Lung (tissue), 12 donors: ENCODE results near the gene PPTC7. TPM values are rescaled to one million over a fixed set of nuclear protein-coding genes. Genes with fewer than 3 reads are reported as not detected.
A peak's percentile ranks its signal among the peaks of the same experiment; 100 is the strongest.
"Not testable (repeated sequence)": the region's sequence is repeated elsewhere in the genome, so short reads cannot be mapped to it uniquely, and the experiment has no call there.

Source experiments
- ATAC-seq: fragments of 200-7000 bp; cut with Tn5 transposase; one replicate; pipeline ENCODE4 v1.9.1; 2020; ENCODE audit warnings: moderate number of reproducible peaks; ENCODE audit not compliant: insufficient read depth, low FRiP score
- DNase-seq, 3 donors: peaks; one replicate each; pipeline ENCODE4 v3.0.0-alpha.2; 2013 to 2017
- H3K27ac ChIP-seq, 2 donors: one replicate each; pipeline ENCODE4 v1.5.1; 2013; ENCODE audit warnings: mild to moderate bottlenecking in 2 of 2, moderate library complexity in 2 of 2, control low read depth in 1 of 2, inconsistent platforms in 1 of 2, low read depth in 1 of 2, low read length in 1 of 2
- H3K27me3 ChIP-seq, 3 donors: one replicate each; pipeline ENCODE4 v1.5.1; 2013; ENCODE audit warnings: low read length in 2 of 3; ENCODE audit not compliant: control insufficient read depth in 3 of 3, insufficient read depth in 3 of 3
- H3K36me3 ChIP-seq, 4 donors: one replicate each; pipeline ENCODE4 v1.5.1; 2013; ENCODE audit warnings: low read length in 4 of 4, mild to moderate bottlenecking in 1 of 4, moderate library complexity in 1 of 4; ENCODE audit not compliant: control insufficient read depth in 4 of 4, insufficient read depth in 4 of 4
- H3K4me1 ChIP-seq, 5 donors: one replicate each; pipeline ENCODE4 v1.5.1; 2013; ENCODE audit warnings: low read length in 5 of 5, mild to moderate bottlenecking in 2 of 5, moderate library complexity in 1 of 5; ENCODE audit not compliant: control insufficient read depth in 5 of 5, insufficient read depth in 5 of 5
- H3K4me3 ChIP-seq: one replicate; pipeline ENCODE4 v1.5.1; 2013; ENCODE audit warnings: mild to moderate bottlenecking, control low read depth, moderate library complexity
- H3K9ac ChIP-seq, 2 donors: one replicate each; pipeline ENCODE4 v1.5.1; 2013; ENCODE audit warnings: low read length in 2 of 2, control low read depth in 1 of 2; ENCODE audit not compliant: insufficient read depth in 1 of 2
- H3K9me3 ChIP-seq, 4 donors: one replicate each; pipeline ENCODE4 v1.5.1; 2013; ENCODE audit warnings: low read length in 3 of 4, mild to moderate bottlenecking in 1 of 4, moderate library complexity in 1 of 4; ENCODE audit not compliant: control insufficient read depth in 4 of 4, insufficient read depth in 3 of 4
- WGBS, 2 donors: extraction: QIAGEN DNeasy Blood & Tissue Kit; methylation state at CpG; one replicate each; pipeline ENCODE4 v1.1.7; 2013; 5-methylcytosine and 5-hydroxymethylcytosine counted together
- polyA plus RNA-seq, 2 donors: library from polyadenylated mRNA; stranded (reverse); fragments of 200-250 nt; gene quantifications; one replicate each; pipeline ENCODE4 v1.2.1, GENCODE V29; 2013
- total RNA-seq, 2 donors: library from RNA; depleted of rRNA in 1 of 2; stranded (reverse); fragments of >200 nt in 1 of 2; gene quantifications; one replicate each; pipeline ENCODE4 v1.2.1, GENCODE V29; 2014 to 2021
- TF ChIP-seq, protein P1 (sequence below): IDR thresholded peaks from 2 replicates; pipeline ENCODE4 v1.5.1; 2012; ENCODE audit warnings: mild to moderate bottlenecking; ENCODE audit errors: control extremely low read depth, extremely low read depth
- donor health status: control.
- donor health status: control.
- donor health status: Bipolar disorder and iron deficiency.
- donor health status: healthy.
- donor health status: DM: yes; HTN: yes; CAD: no.

PPTC7 gene
- total and polyA plus RNA-seq, 4 donors, result 7.1 to 23.4 (median 19.3) TPM

DNA sequence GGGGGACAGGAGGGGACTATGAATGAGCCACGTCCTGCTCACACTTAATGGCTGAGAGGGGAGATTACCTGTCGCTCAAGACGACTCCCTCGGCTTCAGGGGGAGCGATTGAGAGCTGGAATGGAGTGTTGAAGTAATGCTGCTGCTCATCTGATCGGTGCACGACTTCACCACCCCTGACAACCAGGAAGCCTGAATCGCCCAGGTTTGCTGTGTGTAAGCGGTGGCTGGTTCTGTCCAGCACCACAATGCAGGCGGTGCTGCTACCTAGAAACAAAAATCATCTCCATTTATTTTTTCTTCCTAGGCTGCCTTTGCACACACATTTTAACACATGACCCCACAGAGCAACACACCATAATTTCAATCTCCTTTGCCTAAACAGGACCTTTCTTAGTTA lies 37.3 kb downstream of the PPTC7 start:
- TF ChIP-seq, protein P1, sequence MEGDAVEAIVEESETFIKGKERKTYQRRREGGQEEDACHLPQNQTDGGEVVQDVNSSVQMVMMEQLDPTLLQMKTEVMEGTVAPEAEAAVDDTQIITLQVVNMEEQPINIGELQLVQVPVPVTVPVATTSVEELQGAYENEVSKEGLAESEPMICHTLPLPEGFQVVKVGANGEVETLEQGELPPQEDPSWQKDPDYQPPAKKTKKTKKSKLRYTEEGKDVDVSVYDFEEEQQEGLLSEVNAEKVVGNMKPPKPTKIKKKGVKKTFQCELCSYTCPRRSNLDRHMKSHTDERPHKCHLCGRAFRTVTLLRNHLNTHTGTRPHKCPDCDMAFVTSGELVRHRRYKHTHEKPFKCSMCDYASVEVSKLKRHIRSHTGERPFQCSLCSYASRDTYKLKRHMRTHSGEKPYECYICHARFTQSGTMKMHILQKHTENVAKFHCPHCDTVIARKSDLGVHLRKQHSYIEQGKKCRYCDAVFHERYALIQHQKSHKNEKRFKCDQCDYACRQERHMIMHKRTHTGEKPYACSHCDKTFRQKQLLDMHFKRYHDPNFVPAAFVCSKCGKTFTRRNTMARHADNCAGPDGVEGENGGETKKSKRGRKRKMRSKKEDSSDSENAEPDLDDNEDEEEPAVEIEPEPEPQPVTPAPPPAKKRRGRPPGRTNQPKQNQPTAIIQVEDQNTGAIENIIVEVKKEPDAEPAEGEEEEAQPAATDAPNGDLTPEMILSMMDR, result no peak
- Histone ChIP-seq H3K27ac (peak overlapping the region; percentile 14 to 67), H3K9me3 (no peaks in the 10 kb centered on the region), H3K27me3 (no peaks in the 10 kb centered on the region), H3K4me3 (no peak overlapping the region), H3K4me1 (peaks cover 0 to 12% (median 7%) of the 10 kb centered on the region in 5 donors), H3K36me3 (peaks cover 0 to 6% (median 2%) of the 10 kb centered on the region in 4 donors), H3K9ac (no peak overlapping the region)
- ATAC-seq (no peak), DNase-seq (no peak)
- 91 to 98% methylated on average over 10 of the region's 10 CpGs for WGBS, 2 donors

DNA sequence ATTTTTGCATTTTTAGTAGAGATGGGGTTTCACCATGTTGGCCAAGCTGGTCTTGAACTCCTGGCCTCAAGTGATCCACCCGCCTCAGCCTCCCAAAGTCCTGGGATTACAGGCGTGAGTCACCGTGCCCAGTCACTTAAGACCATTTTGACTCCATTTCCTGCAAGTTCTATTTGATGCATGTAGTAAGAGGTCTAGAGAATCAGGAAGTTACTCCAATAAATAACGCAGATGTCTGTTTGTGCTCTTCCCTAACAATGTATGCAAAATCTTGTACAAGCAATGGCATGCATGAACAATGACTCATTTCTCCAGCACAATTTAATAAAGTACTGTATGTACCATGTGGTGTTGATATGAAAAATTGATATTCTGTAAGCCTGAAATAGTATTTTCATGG lies 37.9 kb downstream of the PPTC7 start:
- ATAC-seq, H3K36me3 ChIP-seq, H3K9ac ChIP-seq, H3K9me3 ChIP-seq, H3K27me3 ChIP-seq, H3K4me3 ChIP-seq, DNase-seq: not testable (repeated sequence)
- WGBS, 2 donors, result 59 to 69% methylated on average over 4 of the region's 4 CpGs
- Histone ChIP-seq H3K4me1 (peaks cover 0 to 12% (median 7%) of the 10 kb centered on the region in 5 donors), H3K27ac (peak overlapping the region in 1 of 2 donors; percentile 33)

DNA sequence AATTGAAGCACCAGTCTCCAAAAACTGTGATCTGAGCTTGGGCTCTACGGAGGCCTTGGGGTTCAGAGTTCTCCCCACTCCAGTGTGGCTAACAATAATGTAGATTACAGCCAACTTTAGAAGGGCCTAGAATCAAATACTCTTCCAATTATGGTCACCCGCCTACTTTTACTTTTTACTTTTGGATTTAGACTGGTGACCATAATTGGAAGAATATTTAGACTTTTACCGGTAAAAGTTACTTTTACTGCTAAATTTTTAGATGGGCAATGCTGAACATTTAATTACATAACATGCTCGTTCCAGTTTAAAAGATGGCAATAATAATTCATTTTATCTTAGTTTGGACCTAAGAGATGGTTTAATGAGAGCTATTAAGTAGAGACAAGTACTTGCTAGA lies 39.2 kb downstream of the PPTC7 start:
- Histone ChIP-seq H3K9me3 (no peaks in the 10 kb centered on the region), H3K4me3 (no peak overlapping the region), H3K27ac (peak overlapping the region; percentile 88 to 91), H3K9ac (peak overlapping the region in 1 of 2 donors; percentile 9), H3K36me3 (peaks cover 0 to 6% (median 2%) of the 10 kb centered on the region in 4 donors), H3K27me3 (no peaks in the 10 kb centered on the region), H3K4me1 (peaks cover 0 to 12% (median 7%) of the 10 kb centered on the region in 5 donors)
- DNase-seq (no peak), ATAC-seq (no peak)
- 83 to 90% methylated on average over 4 of the region's 4 CpGs for WGBS, 2 donors
- TF ChIP-seq, protein P1, result no peak

DNA sequence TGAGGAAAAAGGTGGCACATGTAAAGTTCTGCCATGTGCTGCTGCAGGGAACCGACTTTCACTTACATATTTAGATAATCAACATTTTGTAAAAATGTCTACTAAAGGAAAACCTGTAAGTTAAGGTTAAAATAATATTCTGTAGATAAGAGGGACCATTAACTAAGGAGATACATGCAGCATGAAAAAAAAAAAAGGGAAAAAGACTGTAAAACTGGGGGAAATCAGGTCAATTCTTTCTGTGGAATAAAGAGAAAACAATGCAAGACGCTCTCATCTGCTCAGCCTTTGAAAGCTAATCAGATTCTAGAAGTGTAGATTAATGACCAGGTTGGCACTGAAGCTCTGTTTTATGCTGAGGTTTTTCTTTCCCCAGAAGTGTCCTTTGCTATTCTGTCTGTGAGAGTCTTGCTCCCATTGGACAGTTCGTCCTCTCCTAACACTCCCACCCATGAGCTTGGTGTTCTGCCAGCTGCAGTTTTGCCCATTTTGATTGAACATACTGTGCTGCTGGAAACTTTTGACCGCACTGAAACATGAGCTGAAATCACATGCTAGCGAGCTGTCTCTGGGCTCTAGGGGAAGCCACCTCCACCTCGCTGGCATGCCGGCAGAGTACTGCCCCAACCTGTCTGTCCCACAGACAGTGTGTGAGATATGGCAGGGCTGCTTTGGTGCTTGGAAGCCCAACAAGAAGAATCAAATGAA lies 39.7 kb downstream of the PPTC7 start:
- TF ChIP-seq, protein P1, result no peak
- Histone ChIP-seq H3K27me3 (no peaks in the 10 kb centered on the region), H3K9ac (no peak overlapping the region), H3K4me1 (peaks cover 0 to 15% (median 7%) of the 10 kb centered on the region in 5 donors), H3K4me3 (no peak overlapping the region), H3K27ac (peak overlapping the region; percentile 88 to 91), H3K36me3 (peaks cover 2 to 9% (median 5%) of the 10 kb centered on the region in 4 donors), H3K9me3 (no peaks in the 10 kb centered on the region)
- 50 to 78% methylated on average over 7 of the region's 7 CpGs for WGBS, 2 donors
- DNase-seq (peak; percentile 80 to 92 (median 89)), ATAC-seq (peak; percentile 40)
